Activated CD4-positive, alpha-beta T cell treated with anti-CD3 and anti-CD28 coated beads, Interleukin-2, amount 50 U/mL, for 24 hours (primary cell): ENCODE data around the gene KRTAP19-1.
"Not testable (repeated sequence)": the region's sequence is repeated elsewhere in the genome, so short reads cannot be mapped to it uniquely, and the experiment has no call there.

Experiments
- DNase-seq, 2 donors: peaks; one replicate each; pipeline ENCODE4 v3.0.0-alpha.2; 2020; ENCODE audit warnings: low read depth in 1 of 2, low spot score in 1 of 2

The KRTAP19-1 gene

GRCh38 chr21:30480145-30480544 is at the start of gene KRTAP19-1:
Gene KRTAP19-1, minus strand, starts transcription at chr21:30480367. Its CDS starts 50 bp downstream, at chr21:30480317.
- no peak for DNase-seq

GRCh38 chr21:30518876-30519275 is 38.7 kb upstream of the KRTAP19-1 start:
- no peak for DNase-seq

- DNase-seq, result no peak
Measured at GRCh38 chr21:30515681-30516080, 35.5 kb upstream of the KRTAP19-1 start.

GRCh38 chr21:30505621-30506205 is 25.5 kb upstream of the KRTAP19-1 start:
- DNase-seq, result not testable (repeated sequence)

- DNase-seq, result no peak
Measured at GRCh38 chr21:30502041-30502440, 21.9 kb upstream of the KRTAP19-1 start, which contains the start of gene KRTAP19-5. Gene KRTAP19-5, minus strand, starts transcription at chr21:30502141. Its CDS starts 51 bp downstream, at chr21:30502090.

- no peak for DNase-seq
Measured at GRCh38 chr21:30497065-30497464, 16.9 kb upstream of the KRTAP19-1 start, which contains the start of gene KRTAP19-4. Gene KRTAP19-4, minus strand, starts transcription at chr21:30497165. Its CDS starts 55 bp downstream, at chr21:30497110.

- DNase-seq, result no peak
Measured at GRCh38 chr21:30491963-30492428, 11.8 kb upstream of the KRTAP19-1 start, which contains the start of gene KRTAP19-3. Gene KRTAP19-3, minus strand, starts transcription at chr21:30492013. Its CDS starts 56 bp downstream, at chr21:30491957.

GRCh38 chr21:30487336-30487735 is 7.2 kb upstream of the KRTAP19-1 start, which contains the start of gene KRTAP19-2:
Gene KRTAP19-2, minus strand, starts transcription at chr21:30487436. Its CDS starts 88 bp downstream, at chr21:30487348.
- DNase-seq, result no peak

GRCh38 chr21:30486180-30486579 is 6.0 kb upstream of the KRTAP19-1 start:
- DNase-seq, result no peak

- DNase-seq, result no peak
Measured at GRCh38 chr21:30482130-30482529, 2.0 kb upstream of the KRTAP19-1 start.

GRCh38 chr21:30479259-30479658 is 908 bp downstream of the KRTAP19-1 start:
- DNase-seq, result no peak

GRCh38 chr21:30478004-30478403 is 2.2 kb downstream of the KRTAP19-1 start:
- DNase-seq, result no peak

GRCh38 chr21:30468900-30469714 is 11.1 kb downstream of the KRTAP19-1 start:
- DNase-seq, result no peak

GRCh38 chr21:30463713-30464112 is 16.5 kb downstream of the KRTAP19-1 start:
- no peak for DNase-seq

GRCh38 chr21:30448514-30448913 is 31.7 kb downstream of the KRTAP19-1 start:
- no peak for DNase-seq

- no peak for DNase-seq
Measured at GRCh38 chr21:30447056-30447455, 33.1 kb downstream of the KRTAP19-1 start.

GRCh38 chr21:30444204-30444603 is 36.0 kb downstream of the KRTAP19-1 start:
- DNase-seq, result no peak

GRCh38 chr21:30443226-30443625 is 36.9 kb downstream of the KRTAP19-1 start:
- DNase-seq, result no peak

- DNase-seq, result no peak
Measured at GRCh38 chr21:30439975-30440374, 40.2 kb downstream of the KRTAP19-1 start, which contains the start of gene KRTAP15-1. Gene KRTAP15-1, plus strand, starts transcription at chr21:30440275. Its CDS starts 53 bp downstream, at chr21:30440328.

GRCh38 chr21:30437010-30437565 is 43.1 kb downstream of the KRTAP19-1 start:
- no peak for DNase-seq

GRCh38 chr21:30434033-30434631 is 46.0 kb downstream of the KRTAP19-1 start:
- no peak for DNase-seq
